SK-N-SH (cell line): ENCODE data around the gene JAK1. TPM values are rescaled to one million over a fixed set of nuclear protein-coding genes. Genes with fewer than 3 reads are reported as not detected.

Experiments
- CTCF ChIA-PET: fragments of 300-600, 350-600 bp; formaldehyde crosslinking; extraction: SDS; loops from one replicate; lab custom pipeline; 2021; lab: Yijun Ruan, JAX
- POLR2A ChIA-PET: fragments of 350-600 bp; sonication (Branson Sonifier 250); formaldehyde crosslinking; extraction: SDS; loops from one replicate; lab custom pipeline; 2020; ENCODE audit warnings: antibody characterized with exemption, inconsistent platforms; lab: Yijun Ruan, JAX
- DNase-seq: peaks from one replicate; pipeline ENCODE4 v3.0.0; 2012
- H2AFZ ChIP-seq: fragments of 200-600 bp; sonication (generic); 2 replicates; pipeline ENCODE4 v1.8.1; 2016; ENCODE audit warnings: antibody characterized with exemption, mild to moderate bottlenecking, low read depth
- H3F3A ChIP-seq: fragments of 200-600 bp; sonication (generic); replicated peaks from 2 replicates; pipeline ENCODE3; 2016; ENCODE audit warnings: antibody characterized with exemption, mild to moderate bottlenecking; ENCODE audit not compliant: insufficient read depth
- H3K27ac ChIP-seq, 2 experiments: fragments of 200-500 bp in 1 of 2; fragments of 200-600 bp in 1 of 2; sonication (Bioruptor generic) in 1 of 2; sonication (generic), shearing (Covaris generic) in 1 of 2; 2 replicates each; pipeline versions ENCODE4 v1.5.1 to v1.6.1; 2014 to 2016; ENCODE audit warnings: low read depth in 2 of 2, inconsistent platforms in 1 of 2, low read length in 1 of 2, mild to moderate bottlenecking in 1 of 2, mixed read lengths in 1 of 2
- H3K27me3 ChIP-seq: fragments of 200-600 bp; sonication (generic), shearing (Covaris generic); 2 replicates; pipeline ENCODE4 v1.6.1; 2016; ENCODE audit warnings: mixed run types; ENCODE audit not compliant: insufficient read depth
- H3K36me3 ChIP-seq, 2 experiments: fragments of 200-500 bp in 1 of 2; fragments of 200-600 bp in 1 of 2; sonication (Bioruptor generic) in 1 of 2; sonication (generic) in 1 of 2; replicated peaks in 1 of 2; 2 replicates each; pipeline versions ENCODE3 to v1.5.1; 2014 to 2016; ENCODE audit warnings: low read length in 1 of 2, mild to moderate bottlenecking in 1 of 2; ENCODE audit not compliant: insufficient read depth in 2 of 2, control insufficient read depth in 1 of 2
- H3K4me1 ChIP-seq, 2 experiments: fragments of 200-500 bp in 1 of 2; fragments of 200-600 bp in 1 of 2; sonication (Bioruptor generic) in 1 of 2; sonication (generic), shearing (Covaris generic) in 1 of 2; 2 replicates each; pipeline versions ENCODE4 v1.5.1 to v1.6.1; 2014 to 2016; ENCODE audit warnings: low read depth in 1 of 2, low read length in 1 of 2, mixed run types in 1 of 2; ENCODE audit not compliant: insufficient read depth in 2 of 2, control insufficient read depth in 1 of 2
- H3K4me2 ChIP-seq: fragments of 200-600 bp; sonication (generic), shearing (Covaris generic); 2 replicates; pipeline ENCODE4 v1.6.1; 2017; ENCODE audit warnings: mixed run types
- H3K4me3 ChIP-seq, 2 experiments: fragments of 200-500 bp in 1 of 2; fragments of 200-600 bp in 1 of 2; sonication (Bioruptor generic) in 1 of 2; sonication (generic), shearing (Covaris generic) in 1 of 2; 2 replicates each; pipeline versions ENCODE4 v1.5.1 to v1.8.1; 2014 to 2016; ENCODE audit warnings: low read depth in 2 of 2, inconsistent platforms in 1 of 2, low read length in 1 of 2, mild to moderate bottlenecking in 1 of 2, mixed read lengths in 1 of 2, moderate library complexity in 1 of 2
- H3K79me2 ChIP-seq: fragments of 200-600 bp; sonication (generic); 2 replicates; pipeline ENCODE4 v1.8.1; 2017; ENCODE audit warnings: mild to moderate bottlenecking; ENCODE audit not compliant: insufficient read depth
- H3K9ac ChIP-seq: fragments of 200-600 bp; sonication (generic); 2 replicates; pipeline ENCODE4 v1.6.1; 2017; ENCODE audit warnings: mixed run types
- H3K9me2 ChIP-seq: fragments of 200-600 bp; sonication (generic); 2 replicates; pipeline ENCODE4 v1.6.1; 2017; ENCODE audit warnings: mixed run types
- H3K9me3 ChIP-seq: fragments of 200-600 bp; sonication (generic); 2 replicates; pipeline ENCODE4 v1.6.1; 2017; ENCODE audit warnings: mixed run types, mild to moderate bottlenecking, moderate library complexity
- H4K20me1 ChIP-seq: fragments of 200-600 bp; sonication (generic); 2 replicates; pipeline ENCODE4 v1.6.1; 2017; ENCODE audit warnings: mild to moderate bottlenecking, mixed run types; ENCODE audit not compliant: insufficient read depth
- ELF1 ChIP-seq: IDR thresholded peaks from 2 replicates; pipeline ENCODE4 v1.4.0; 2012
- GABPA ChIP-seq: IDR thresholded peaks from 2 replicates; pipeline ENCODE4 v1.4.0; 2012; ENCODE audit warnings: low read depth, mild to moderate bottlenecking
- IRF3 ChIP-seq: fragments of 150-350 bp; IDR thresholded peaks from 2 replicates; pipeline ENCODE4 v1.6.1; 2016; ENCODE audit warnings: mild to moderate bottlenecking, low read depth, low read length
- MEF2A ChIP-seq: IDR thresholded peaks from 2 replicates; pipeline ENCODE4 v1.4.0; 2012; ENCODE audit warnings: low read depth, borderline replicate concordance
- MXI1 ChIP-seq: IDR thresholded peaks from 2 replicates; pipeline ENCODE4 v1.6.1; 2012; ENCODE audit warnings: mild to moderate bottlenecking, low read depth, low read length, improper control_type of control experiment
- NFIC ChIP-seq: IDR thresholded peaks from 2 replicates; pipeline ENCODE4 v1.4.0; 2012; ENCODE audit warnings: borderline replicate concordance
- POLR2AphosphoS5 ChIP-seq: IDR thresholded peaks from 2 replicates; pipeline ENCODE4 v1.6.1; 2012; ENCODE audit warnings: low read depth, low read length
- REST ChIP-seq: IDR thresholded peaks from 2 replicates; pipeline ENCODE4 v1.6.1; 2012; ENCODE audit warnings: mild to moderate bottlenecking, low read depth, low read length, moderate library complexity
- RXRA ChIP-seq: IDR thresholded peaks from 2 replicates; pipeline ENCODE4 v1.4.0; 2012; ENCODE audit warnings: low read depth, mild to moderate bottlenecking, borderline replicate concordance
- TAF1 ChIP-seq: IDR thresholded peaks from 2 replicates; pipeline ENCODE4 v1.6.1; 2012; ENCODE audit warnings: low read depth, mild to moderate bottlenecking, low read length, moderate library complexity, borderline replicate concordance
- TEAD4 ChIP-seq: IDR thresholded peaks from 2 replicates; pipeline ENCODE4 v1.4.0; 2012; ENCODE audit warnings: mild to moderate bottlenecking, borderline replicate concordance; ENCODE audit not compliant: insufficient read depth
- polyA plus RNA-seq, 3 experiments: library from polyadenylated mRNA; depleted of rRNA; stranded (reverse); fragments of >200 nt; gene quantifications; 2 replicates each; pipeline ENCODE4 v1.2.3, GENCODE V29; 2012
- TF ChIP-seq, protein P1 (sequence below): fragments of 200-600 bp; sonication (generic); IDR thresholded peaks from 2 replicates; pipeline ENCODE4 v1.6.1; 2017; ENCODE audit warnings: antibody characterized with exemption, mild to moderate bottlenecking, moderate library complexity

Gene JAK1
- polyA plus RNA-seq, 1 of the 3 experiments (the other 2 are of a cell fraction): 47.5 TPM

DNA sequence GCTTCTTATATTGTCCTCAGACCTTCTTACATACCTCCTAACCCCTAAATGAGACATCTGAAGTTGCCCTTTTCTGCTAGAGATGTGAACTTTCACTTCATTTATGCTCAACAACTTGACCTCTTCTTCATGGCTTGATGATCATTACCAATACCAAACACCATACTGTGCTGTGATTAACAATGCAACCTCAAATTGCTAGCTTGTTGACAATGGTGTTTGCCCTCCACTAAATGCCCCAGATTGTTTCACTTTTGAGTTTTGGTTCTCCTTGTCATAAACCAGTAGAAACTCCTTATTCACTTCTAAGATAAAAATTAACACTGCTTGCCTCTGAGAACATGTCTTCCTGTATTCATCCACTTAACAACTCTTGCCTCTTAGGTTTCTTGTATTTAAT, 5.6 kb downstream of the JAK1 start:
- POLR2A ChIA-PET: no interaction called here
- no peaks in the 10 kb centered on the region for H3F3A ChIP-seq

More for the DNA sequence above, 5.6 kb downstream of the JAK1 start:
- no peak overlapping the region for H3K4me2 ChIP-seq
- CTCF ChIA-PET: no interaction called here
- no peak for DNase-seq
- peaks cover 98% of the 10 kb centered on the region for H3K79me2 ChIP-seq
- H3K9me2 ChIP-seq: no peaks in the 10 kb centered on the region
- no peaks in the 10 kb centered on the region for H3K36me3 ChIP-seq
- H3K27ac ChIP-seq: no peak overlapping the region
- no peaks in the 10 kb centered on the region for H3K9me3 ChIP-seq
- peaks cover 11 to 17% of the 10 kb centered on the region in 2 experiments; a peak in 3 of 4 replicates for H3K4me1 ChIP-seq
- no peak overlapping the region for H2AFZ ChIP-seq
- no peak for TF ChIP-seq TAF1
- no peak for TF ChIP-seq RXRA
- TF ChIP-seq NFIC: no peak
- no peak for TF ChIP-seq ELF1
- no peak for TF ChIP-seq TEAD4
- no peak for TF ChIP-seq MXI1
- TF ChIP-seq IRF3: no peak
- TF ChIP-seq MEF2A: no peak
- TF ChIP-seq, protein P1, sequence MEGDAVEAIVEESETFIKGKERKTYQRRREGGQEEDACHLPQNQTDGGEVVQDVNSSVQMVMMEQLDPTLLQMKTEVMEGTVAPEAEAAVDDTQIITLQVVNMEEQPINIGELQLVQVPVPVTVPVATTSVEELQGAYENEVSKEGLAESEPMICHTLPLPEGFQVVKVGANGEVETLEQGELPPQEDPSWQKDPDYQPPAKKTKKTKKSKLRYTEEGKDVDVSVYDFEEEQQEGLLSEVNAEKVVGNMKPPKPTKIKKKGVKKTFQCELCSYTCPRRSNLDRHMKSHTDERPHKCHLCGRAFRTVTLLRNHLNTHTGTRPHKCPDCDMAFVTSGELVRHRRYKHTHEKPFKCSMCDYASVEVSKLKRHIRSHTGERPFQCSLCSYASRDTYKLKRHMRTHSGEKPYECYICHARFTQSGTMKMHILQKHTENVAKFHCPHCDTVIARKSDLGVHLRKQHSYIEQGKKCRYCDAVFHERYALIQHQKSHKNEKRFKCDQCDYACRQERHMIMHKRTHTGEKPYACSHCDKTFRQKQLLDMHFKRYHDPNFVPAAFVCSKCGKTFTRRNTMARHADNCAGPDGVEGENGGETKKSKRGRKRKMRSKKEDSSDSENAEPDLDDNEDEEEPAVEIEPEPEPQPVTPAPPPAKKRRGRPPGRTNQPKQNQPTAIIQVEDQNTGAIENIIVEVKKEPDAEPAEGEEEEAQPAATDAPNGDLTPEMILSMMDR: no peak
- TF ChIP-seq GABPA: no peak
- TF ChIP-seq REST: no peak
- TF ChIP-seq POLR2AphosphoS5: no peak
- no peak overlapping the region for H3K9ac ChIP-seq
- peaks cover 71% of the 10 kb centered on the region for H4K20me1 ChIP-seq
- H3K4me3 ChIP-seq: no peak overlapping the region
- H3K27me3 ChIP-seq: no peaks in the 10 kb centered on the region
